DOHH2 (cell line): ENCODE results near the gene AUTS2.

ENCODE experiments used
- CTCF ChIP-seq: fragments of 200-600 bp; sonication (generic); IDR thresholded peaks from one replicate; pipeline ENCODE4 v1.5.1; 2014; ENCODE audit warnings: antibody characterized with exemption, mild to moderate bottlenecking, low read depth, low read length; ENCODE audit not compliant: poor library complexity, severe bottlenecking
- EZH2phosphoT487 ChIP-seq: fragments of 200-600 bp; sonication (generic); IDR thresholded peaks from 2 replicates; pipeline ENCODE4 v1.6.1; 2017; ENCODE audit warnings: borderline replicate concordance, mild to moderate bottlenecking, antibody characterized with exemption, low read length, moderate library complexity, mixed read lengths

- no peak for TF ChIP-seq EZH2phosphoT487
- no peak for TF ChIP-seq CTCF
Measured at GRCh38 chr7:70830060-70830395, 1231.8 kb downstream of the AUTS2 start.
